H1 (cell line): ENCODE data around the gene LORICRIN. TPM values are rescaled to one million over a fixed set of nuclear protein-coding genes. Genes with fewer than 3 reads are reported as not detected.
"Not testable (repeated sequence)": the region's sequence is repeated elsewhere in the genome, so short reads cannot be mapped to it uniquely, and the experiment has no call there.

Experiments used
- CTCF ChIA-PET: fragments of 300-600 bp; sonication (Branson Sonifier 250); formaldehyde crosslinking; loops from one replicate; lab custom pipeline; 2021; ENCODE audit not compliant: partially characterized antibody; lab: Charles Lee
- POLR2A ChIA-PET: fragments of 300-600 bp; sonication (Branson Sonifier 250); formaldehyde crosslinking; loops from one replicate; lab custom pipeline; 2021; ENCODE audit warnings: inconsistent platforms; ENCODE audit not compliant: partially characterized antibody; lab: Charles Lee
- DNase-seq, 2 experiments: peaks; one replicate each; pipeline versions ENCODE4 v3.0.0 to v3.0.0-alpha.2; 2010 to 2022; ENCODE audit warnings: low spot score in 2 of 2, low read depth in 1 of 2, mixed read lengths in 1 of 2
- FAIRE-seq: peaks from 2 replicates; lab custom pipeline; 2011; peaks lifted over from hg19 to GRCh38; lab: Jason Lieb, UNC
- H2AFZ ChIP-seq: 2 replicates; pipeline ENCODE4 v1.8.1; 2012; ENCODE audit warnings: low read length, inconsistent platforms
- H2AK5ac ChIP-seq: 2 replicates; pipeline ENCODE4 v1.6.1; 2013; ENCODE audit warnings: low read depth, low read length
- H2BK120ac ChIP-seq: replicated peaks from 2 replicates; pipeline ENCODE3; 2013; ENCODE audit warnings: low read depth, low read length, inconsistent platforms
- H2BK12ac ChIP-seq: 2 replicates; pipeline ENCODE4 v1.6.1; 2013; ENCODE audit warnings: low read depth, low read length
- H2BK15ac ChIP-seq: 2 replicates; pipeline ENCODE4 v1.6.1; 2013; ENCODE audit warnings: low read length
- H2BK20ac ChIP-seq: 2 replicates; pipeline ENCODE4 v1.6.1; 2013; ENCODE audit warnings: low read length
- H2BK5ac ChIP-seq: 2 replicates; pipeline ENCODE4 v1.6.1; 2013; ENCODE audit warnings: low read depth, low read length
- H3K14ac ChIP-seq: 2 replicates; pipeline ENCODE4 v1.6.1; 2013; ENCODE audit warnings: inconsistent platforms; ENCODE audit not compliant: insufficient read length
- H3K18ac ChIP-seq: 2 replicates; pipeline ENCODE4 v1.6.1; 2013; ENCODE audit warnings: low read length; ENCODE audit errors: extremely low read depth
- H3K23ac ChIP-seq: 2 replicates; pipeline ENCODE4 v1.6.1; 2013; ENCODE audit warnings: inconsistent platforms; ENCODE audit not compliant: insufficient read length
- H3K23me2 ChIP-seq: 2 replicates; pipeline ENCODE4 v1.6.1; 2013; ENCODE audit warnings: low read depth, low read length
- H3K27ac ChIP-seq: 2 replicates; pipeline ENCODE4 v1.6.1; 2011; ENCODE audit warnings: low read depth, low read length, inconsistent platforms
- H3K27me3 ChIP-seq, 4 experiments: replicated peaks in 1 of 4; 1 replicate in 1 of 4; 2 replicates in 3 of 4; pipeline versions ENCODE4 v1.6.1 to v1.8.1; 2011 to 2013; ENCODE audit warnings: low read length in 3 of 4, mild to moderate bottlenecking in 3 of 4, inconsistent platforms in 2 of 4, mixed read lengths in 2 of 4, moderate library complexity in 1 of 4; ENCODE audit not compliant: control insufficient read depth in 3 of 4, insufficient read depth in 3 of 4; ENCODE audit errors: extremely low read depth in 1 of 4
- H3K36me3 ChIP-seq, 4 experiments: 2 replicates each; pipeline versions ENCODE4 v1.6.1 to v1.8.1; 2011 to 2013; ENCODE audit warnings: mild to moderate bottlenecking in 4 of 4, low read length in 3 of 4, moderate library complexity in 2 of 4, control low read depth in 1 of 4, inconsistent platforms in 1 of 4; ENCODE audit not compliant: insufficient read depth in 4 of 4, control insufficient read depth in 2 of 4
- H3K4ac ChIP-seq: replicated peaks from 2 replicates; pipeline ENCODE3; 2013; ENCODE audit warnings: low read length, low read depth, mixed read lengths, inconsistent platforms; ENCODE audit not compliant: insufficient read length
- H3K4me1 ChIP-seq, 4 experiments: replicated peaks in 1 of 4; 1 replicate in 1 of 4; 2 replicates in 3 of 4; pipeline versions ENCODE4 v1.6.1 to v1.8.1; 2011 to 2013; ENCODE audit warnings: low read length in 3 of 4, inconsistent platforms in 2 of 4, mixed read lengths in 1 of 4; ENCODE audit not compliant: insufficient read depth in 4 of 4, control insufficient read depth in 3 of 4
- H3K4me2 ChIP-seq, 2 experiments: 2 replicates each; pipeline versions ENCODE4 v1.6.1 to v1.8.1; 2011 to 2013; ENCODE audit warnings: low read depth in 2 of 2, low read length in 2 of 2, control low read depth in 1 of 2, inconsistent platforms in 1 of 2, mild to moderate bottlenecking in 1 of 2; ENCODE audit not compliant: insufficient read depth in 1 of 2
- H3K4me3 ChIP-seq, 4 experiments: fragments of 200-600, 300-600 bp in 1 of 4; sonication (generic), shearing (Covaris generic), sonication (Bioruptor Twin) in 1 of 4; 2 replicates each; pipeline versions ENCODE4 v1.5.1 to v1.8.1; 2011 to 2016; ENCODE audit warnings: low read length in 4 of 4, low read depth in 3 of 4, control low read depth in 2 of 4, inconsistent platforms in 2 of 4, mild to moderate bottlenecking in 2 of 4, mixed read lengths in 1 of 4, moderate library complexity in 1 of 4; ENCODE audit not compliant: insufficient read depth in 2 of 4; ENCODE audit errors: extremely low read depth in 1 of 4
- H3K56ac ChIP-seq: replicated peaks from 2 replicates; pipeline ENCODE3; 2013; ENCODE audit warnings: low read depth, mild to moderate bottlenecking, mixed read lengths, low read length, inconsistent platforms; ENCODE audit not compliant: insufficient read length
- H3K79me1 ChIP-seq: 2 replicates; pipeline ENCODE4 v1.6.1; 2013; ENCODE audit warnings: low read depth, low read length, control low read depth
- H3K79me2 ChIP-seq, 2 experiments: 2 replicates each; pipeline versions ENCODE4 v1.6.1 to v1.8.1; 2012 to 2013; ENCODE audit warnings: low read length in 2 of 2, mild to moderate bottlenecking in 2 of 2, inconsistent platforms in 1 of 2; ENCODE audit not compliant: insufficient read depth in 2 of 2, control insufficient read depth in 1 of 2
- H3K9ac ChIP-seq, 4 experiments: replicated peaks in 1 of 4; 1 replicate in 1 of 4; 2 replicates in 3 of 4; pipeline versions ENCODE4 v1.6.1 to v1.8.1; 2011 to 2013; ENCODE audit warnings: low read depth in 3 of 4, low read length in 3 of 4, control low read depth in 2 of 4, mild to moderate bottlenecking in 2 of 4, moderate library complexity in 2 of 4, inconsistent platforms in 1 of 4; ENCODE audit errors: extremely low read depth in 1 of 4
- H3K9me3 ChIP-seq, 2 experiments: 2 replicates each; pipeline versions ENCODE4 v1.6.1 to v1.8.1; 2012 to 2013; ENCODE audit warnings: mild to moderate bottlenecking in 2 of 2, moderate library complexity in 2 of 2, control low read depth in 1 of 2, inconsistent platforms in 1 of 2, low read depth in 1 of 2, low read length in 1 of 2, mixed read lengths in 1 of 2; ENCODE audit not compliant: insufficient read depth in 2 of 2
- H4K20me1 ChIP-seq, 2 experiments: replicated peaks in 1 of 2; 2 replicates each; pipeline versions ENCODE3 to v1.8.1; 2011 to 2013; ENCODE audit warnings: inconsistent platforms in 2 of 2, low read length in 2 of 2, mild to moderate bottlenecking in 1 of 2; ENCODE audit not compliant: insufficient read depth in 2 of 2, control insufficient read depth in 1 of 2
- H4K5ac ChIP-seq: 2 replicates; pipeline ENCODE4 v1.6.1; 2013; ENCODE audit warnings: low read length, low read depth, mixed read lengths, inconsistent platforms; ENCODE audit not compliant: insufficient read length
- H4K8ac ChIP-seq: 2 replicates; pipeline ENCODE4 v1.8.0; 2013; ENCODE audit warnings: mild to moderate bottlenecking, moderate library complexity, low read length, inconsistent platforms; ENCODE audit not compliant: insufficient read depth; ENCODE audit errors: extremely low read depth
- H4K91ac ChIP-seq: replicated peaks from 2 replicates; pipeline ENCODE3; 2013; ENCODE audit warnings: low read length, mixed read lengths, inconsistent platforms; ENCODE audit not compliant: insufficient read length
- RAD21 ChIP-seq, 2 experiments: IDR thresholded peaks in 1 of 2; conservative IDR thresholded peaks in 1 of 2; 2 replicates each; pipeline ENCODE4 v1.6.1; 2011; ENCODE audit warnings: low read depth in 2 of 2, low read length in 2 of 2, improper control_type of control experiment in 1 of 2, inconsistent platforms in 1 of 2, mild to moderate bottlenecking in 1 of 2, moderate library complexity in 1 of 2
- WGBS, 2 experiments: shearing (Covaris generic) in 1 of 2; methylation state at CpG; one replicate each; pipeline versions ENCODE4 v1.1.6 to v1.1.7; 2013 to 2015; ENCODE audit warnings: low lambda C conversion rate in 2 of 2, mixed read lengths in 2 of 2, inconsistent platforms in 1 of 2, low coverage in 1 of 2, missing lambda C conversion rate in 1 of 2; ENCODE audit not compliant: insufficient replicate concordance in 2 of 2, insufficient coverage in 1 of 2, insufficient read length in 1 of 2; ENCODE audit errors: extremely low coverage in 1 of 2, missing lambda C conversion rate in 1 of 2; 5-methylcytosine and 5-hydroxymethylcytosine counted together
- polyA plus RNA-seq, 7 experiments: library from polyadenylated mRNA; depleted of rRNA in 3 of 7; stranded (reverse) in 5 of 7; unstranded in 2 of 7; fragments of >200 nt in 5 of 7; fragments of 200-250 nt in 2 of 7; gene quantifications; 1 replicate in 5 of 7; 2 replicates in 1 of 7; 4 replicates in 1 of 7; pipeline versions ENCODE4 v1.2.1 to v1.2.3, GENCODE V29; 2011 to 2013; ENCODE audit warnings: missing spikeins in 2 of 7, mixed read lengths in 2 of 7
- total RNA-seq: library from RNA; stranded (reverse); fragmentation: NEBNext Ultra II Directional; extraction: Animal tissue kit (Norgen Biotek cat#: 25700); gene quantifications from 2 replicates; pipeline ENCODE4 v1.2.1, GENCODE V29; 2021
- TF ChIP-seq, protein P1 (sequence below), 3 experiments: IDR thresholded peaks; 1 replicate in 2 of 3; 2 replicates in 1 of 3; pipeline versions ENCODE4 v1.5.1 to v1.6.1; 2011; ENCODE audit warnings: low read length in 3 of 3, mild to moderate bottlenecking in 3 of 3, inconsistent platforms in 2 of 3, low read depth in 1 of 3, moderate library complexity in 1 of 3; ENCODE audit not compliant: insufficient read depth in 1 of 3; ENCODE audit errors: control extremely low read depth in 1 of 3

LORICRIN gene
- total and polyA plus RNA-seq, 2 of the 8 experiments (the other 6 are each of a cell fraction or from before 2014, with no cell fraction given), result not detected

DNA sequence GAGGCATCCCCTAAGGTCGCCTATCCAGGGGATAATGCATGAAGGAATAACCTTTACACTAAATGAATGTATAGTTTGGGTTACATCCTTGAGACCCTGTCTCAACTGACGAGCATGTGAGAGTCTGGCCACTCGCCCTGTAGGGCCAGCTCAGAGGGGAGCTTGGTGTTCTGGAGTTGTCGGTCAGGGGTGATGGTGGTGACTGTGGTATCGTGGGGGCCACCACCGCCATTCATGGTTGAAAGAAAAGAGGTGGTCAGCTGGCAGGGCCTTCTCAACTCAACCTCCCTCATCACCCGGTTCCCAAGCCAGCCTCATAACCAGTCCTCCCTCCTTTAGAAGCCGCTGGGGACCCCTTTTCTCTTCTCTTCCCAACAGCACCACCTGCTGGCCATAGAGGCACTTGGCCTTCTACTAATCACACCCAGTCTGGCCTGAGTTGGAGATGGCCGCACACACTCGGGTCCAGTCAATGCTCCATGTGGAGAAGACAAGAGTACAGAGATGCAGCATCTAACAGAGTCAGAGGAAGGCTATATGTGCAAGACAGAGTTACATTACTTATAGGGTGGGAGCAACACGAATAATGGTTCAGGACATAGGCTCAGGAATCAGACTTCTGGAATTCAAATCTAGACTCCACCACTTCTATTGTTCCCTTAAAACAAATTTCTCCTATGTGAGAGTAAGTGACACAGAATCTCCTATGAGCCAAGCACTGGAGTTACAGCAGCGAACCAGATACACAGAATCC lies 30.2 kb upstream of the LORICRIN start:
- H3K4me3 ChIP-seq, H3K79me2 ChIP-seq, H3K4me2 ChIP-seq, H3K36me3 ChIP-seq, H3K4ac ChIP-seq, H3K79me1 ChIP-seq, POLR2A ChIA-PET, H3K23me2 ChIP-seq, H4K20me1 ChIP-seq, H3K27me3 ChIP-seq, H3K9ac ChIP-seq, H2BK12ac ChIP-seq, H3K56ac ChIP-seq, H2BK120ac ChIP-seq, H4K5ac ChIP-seq, H2AFZ ChIP-seq, H3K23ac ChIP-seq, H2BK15ac ChIP-seq, H3K27ac ChIP-seq, H3K9me3 ChIP-seq, H2BK20ac ChIP-seq, H2BK5ac ChIP-seq, H4K91ac ChIP-seq, H3K4me1 ChIP-seq, H2AK5ac ChIP-seq, H3K18ac ChIP-seq, H3K14ac ChIP-seq, H4K8ac ChIP-seq: not testable (repeated sequence)
- 64% methylated on average over 12 of the region's 12 CpGs; no CpG with 5 or more reads in 1 of the 2 experiments for WGBS, 2 experiments
- FAIRE-seq (peak; percentile 97), DNase-seq (peak in 1 of 2 experiments; percentile 85)
- CTCF ChIA-PET, result interaction anchor here (0.6 to 4.5 kb wide), 19 partner anchors 8 to 771 kb away, joined by 3 to 34 read pairs (median 5); partner anchors contain the start of gene PRR9
- TF ChIP-seq, protein P1, sequence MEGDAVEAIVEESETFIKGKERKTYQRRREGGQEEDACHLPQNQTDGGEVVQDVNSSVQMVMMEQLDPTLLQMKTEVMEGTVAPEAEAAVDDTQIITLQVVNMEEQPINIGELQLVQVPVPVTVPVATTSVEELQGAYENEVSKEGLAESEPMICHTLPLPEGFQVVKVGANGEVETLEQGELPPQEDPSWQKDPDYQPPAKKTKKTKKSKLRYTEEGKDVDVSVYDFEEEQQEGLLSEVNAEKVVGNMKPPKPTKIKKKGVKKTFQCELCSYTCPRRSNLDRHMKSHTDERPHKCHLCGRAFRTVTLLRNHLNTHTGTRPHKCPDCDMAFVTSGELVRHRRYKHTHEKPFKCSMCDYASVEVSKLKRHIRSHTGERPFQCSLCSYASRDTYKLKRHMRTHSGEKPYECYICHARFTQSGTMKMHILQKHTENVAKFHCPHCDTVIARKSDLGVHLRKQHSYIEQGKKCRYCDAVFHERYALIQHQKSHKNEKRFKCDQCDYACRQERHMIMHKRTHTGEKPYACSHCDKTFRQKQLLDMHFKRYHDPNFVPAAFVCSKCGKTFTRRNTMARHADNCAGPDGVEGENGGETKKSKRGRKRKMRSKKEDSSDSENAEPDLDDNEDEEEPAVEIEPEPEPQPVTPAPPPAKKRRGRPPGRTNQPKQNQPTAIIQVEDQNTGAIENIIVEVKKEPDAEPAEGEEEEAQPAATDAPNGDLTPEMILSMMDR (IDR thresholded peaks at IDR 0.05; ENCODE audit: control extremely low read depth in 1 of 3, insufficient read depth in 1 of 3, low read depth in 1 of 3, low read length in 3 of 3), result peak; percentile 49 to 55 (median 55); a peak in 3 of 4 replicates
- TF ChIP-seq RAD21 (IDR thresholded peaks at IDR 0.05 in 1 of 2, conservative IDR thresholded peaks at IDR 0.05 in 1 of 2; ENCODE audit: low read depth in 2 of 2, low read length in 2 of 2), result peak; percentile 60 to 62
